ENCODE results near the gene SYNPO.

GRCh38 chr5:150603491-150603890 is 37.0 kb upstream of the SYNPO start:
- TF ChIP-seq CTCF (IDR thresholded peaks at IDR 0.05) (no peak), POLR2AphosphoS5 (IDR thresholded peaks at IDR 0.05) (no peak)
